ENCODE measurements around the gene KLF5.

Gene KLF5

GRCh38 chr13:73059460-73060250 lies 850 bp downstream of the KLF5 start:
- DNase-seq (ENCODE audit: low read depth in 1 of 2, low spot score in 1 of 2) = peak; percentile 5 to 38

DNA sequence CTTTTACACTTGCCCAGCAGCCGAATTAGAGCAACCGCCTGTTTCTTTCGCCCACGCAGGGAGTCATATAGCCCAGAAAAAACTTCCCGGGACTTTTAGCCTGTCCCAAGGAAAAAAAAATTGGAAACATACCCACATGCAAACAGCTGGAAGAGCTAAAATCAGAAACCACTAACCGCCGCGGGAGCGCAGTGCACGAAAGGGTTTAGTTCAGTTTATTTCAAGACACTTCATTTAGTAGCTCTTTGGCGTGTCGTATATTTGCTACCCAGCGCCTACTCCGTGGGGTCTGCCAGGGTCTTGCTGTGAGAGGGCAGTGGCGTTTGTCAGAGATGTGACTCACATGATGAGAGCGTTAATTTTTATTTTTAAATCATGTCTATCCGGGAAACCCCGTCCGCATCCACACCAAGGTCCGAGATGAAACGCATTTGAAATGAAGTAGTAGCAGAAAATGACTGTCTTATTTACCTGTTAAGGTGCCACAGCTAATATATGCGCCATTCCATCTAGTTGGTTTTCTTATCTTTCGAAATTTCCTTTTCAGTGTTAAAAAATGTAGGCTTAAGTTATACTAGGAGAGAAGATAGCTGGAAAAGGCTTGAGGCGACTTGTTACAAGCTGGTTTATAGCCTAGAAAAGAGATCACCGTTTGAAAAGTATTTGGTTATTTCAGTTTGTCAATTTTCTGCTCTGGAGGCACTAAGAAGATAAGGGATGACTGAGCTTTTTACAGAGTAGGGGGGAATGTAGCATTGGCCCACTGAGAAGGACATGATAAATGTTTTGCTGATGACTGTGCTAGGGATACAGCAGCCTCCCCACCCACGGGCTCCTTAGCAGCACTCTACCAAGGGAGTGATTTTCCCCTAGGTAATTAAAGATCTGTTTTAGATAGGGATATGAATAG lies 1.7 kb downstream of the KLF5 start:
- DNase-seq (ENCODE audit: low read depth in 1 of 2, low spot score in 1 of 2) = no peak

GRCh38 chr13:73061473-73061872 lies 2.7 kb downstream of the KLF5 start:
- no peak for DNase-seq (ENCODE audit: low read depth in 1 of 2, low spot score in 1 of 2)

GRCh38 chr13:73061876-73062275 lies 3.1 kb downstream of the KLF5 start:
- DNase-seq (ENCODE audit: low read depth in 1 of 2, low spot score in 1 of 2) = no peak

DNA sequence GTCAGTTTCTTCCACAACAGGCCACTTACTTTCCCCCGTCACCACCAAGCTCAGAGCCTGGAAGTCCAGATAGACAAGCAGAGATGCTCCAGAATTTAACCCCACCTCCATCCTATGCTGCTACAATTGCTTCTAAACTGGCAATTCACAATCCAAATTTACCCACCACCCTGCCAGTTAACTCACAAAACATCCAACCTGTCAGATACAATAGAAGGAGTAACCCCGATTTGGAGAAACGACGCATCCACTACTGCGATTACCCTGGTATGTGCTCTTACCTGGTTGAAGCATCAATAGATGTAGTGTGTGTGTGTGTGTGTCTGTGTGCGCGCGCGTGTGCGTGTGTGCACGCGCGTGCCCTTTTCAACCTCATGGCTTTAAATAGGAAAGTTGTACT lies 3.7 kb downstream of the KLF5 start:
- no peak for DNase-seq (ENCODE audit: low read depth in 1 of 2, low spot score in 1 of 2)

DNA sequence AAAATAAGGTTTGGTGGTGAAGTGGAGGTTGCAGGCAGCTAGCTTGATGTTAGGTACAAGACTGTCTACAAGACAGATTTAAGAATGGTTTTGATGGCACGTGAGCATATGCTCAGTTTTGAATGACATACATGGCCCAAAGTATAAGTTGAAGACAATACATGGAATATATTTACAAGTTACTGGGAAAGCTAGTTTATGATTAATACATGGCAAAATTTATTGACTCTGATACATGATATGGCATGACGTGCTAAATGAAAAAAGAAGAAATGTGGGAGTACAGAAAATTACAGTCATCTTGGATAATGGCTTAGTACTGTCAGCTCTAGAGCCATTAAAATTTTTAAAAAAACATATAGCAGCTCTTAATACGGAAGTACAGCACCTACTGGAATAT lies 4.4 kb downstream of the KLF5 start:
- DNase-seq (ENCODE audit: low read depth in 1 of 2, low spot score in 1 of 2) = no peak

GRCh38 chr13:73065036-73065435 lies 6.2 kb downstream of the KLF5 start:
- no peak for DNase-seq (ENCODE audit: low read depth in 1 of 2, low spot score in 1 of 2)

DNA sequence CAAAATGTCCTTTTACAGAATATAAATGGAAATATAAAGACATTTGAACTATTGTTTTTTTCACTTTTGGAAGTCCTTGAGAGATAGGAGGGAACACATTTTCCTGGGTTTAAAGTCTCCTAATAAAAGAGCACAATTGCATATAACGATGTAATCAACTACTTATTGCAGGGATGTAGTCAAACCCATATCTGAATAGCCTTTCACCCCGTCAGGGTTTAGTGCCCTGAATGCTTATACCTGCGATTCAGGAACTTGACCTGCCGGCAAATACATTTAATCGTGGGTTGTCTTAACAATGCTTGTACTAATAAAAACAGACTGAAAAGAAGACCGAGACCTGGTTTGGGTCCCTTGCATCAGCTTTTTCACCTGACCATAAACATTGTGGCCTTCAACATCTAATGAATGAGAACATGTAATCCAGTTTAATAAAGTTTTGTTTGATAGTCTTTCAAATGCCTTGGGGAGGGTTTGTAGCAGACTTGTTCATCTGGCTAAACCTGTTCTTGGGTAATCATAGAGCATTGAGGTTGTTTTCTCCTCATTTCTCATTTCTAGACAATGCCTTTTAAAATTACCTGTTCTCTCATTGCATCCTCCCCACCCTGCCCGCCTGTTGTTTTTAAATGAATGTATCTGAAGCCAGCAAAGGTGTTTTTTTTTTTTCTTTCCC lies 7.0 kb downstream of the KLF5 start:
- DNase-seq (ENCODE audit: low read depth in 1 of 2, low spot score in 1 of 2) = no peak

DNA sequence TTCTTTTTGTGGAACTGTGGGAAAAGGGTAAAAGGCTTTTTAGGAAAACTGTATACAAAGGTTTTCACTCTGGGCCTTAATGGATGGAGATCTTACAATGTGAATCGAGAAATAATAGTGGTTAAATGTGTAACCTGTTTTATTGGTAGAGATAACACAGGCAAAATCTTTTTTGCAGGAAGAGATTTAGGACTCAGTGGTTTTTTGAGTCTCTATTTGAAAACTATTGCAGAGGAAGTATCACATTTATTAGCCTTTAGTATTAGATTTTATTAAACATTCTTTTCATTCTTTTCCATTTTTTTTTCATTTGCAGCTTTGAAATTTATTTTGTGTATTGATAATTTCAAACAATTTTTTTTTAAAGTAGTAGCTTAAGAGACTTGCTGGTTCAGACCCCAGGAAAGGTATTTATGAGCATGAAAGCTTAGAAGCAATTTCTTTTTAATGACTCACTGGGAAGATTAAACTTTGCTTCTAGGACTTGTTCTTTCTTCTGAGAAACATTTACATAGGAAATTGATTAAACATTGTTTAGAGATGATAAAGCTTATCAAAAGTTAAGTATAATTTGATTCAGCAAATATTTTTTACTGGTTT lies 10.5 kb downstream of the KLF5 start:
- no peak for DNase-seq (ENCODE audit: low read depth in 1 of 2, low spot score in 1 of 2)

DNA sequence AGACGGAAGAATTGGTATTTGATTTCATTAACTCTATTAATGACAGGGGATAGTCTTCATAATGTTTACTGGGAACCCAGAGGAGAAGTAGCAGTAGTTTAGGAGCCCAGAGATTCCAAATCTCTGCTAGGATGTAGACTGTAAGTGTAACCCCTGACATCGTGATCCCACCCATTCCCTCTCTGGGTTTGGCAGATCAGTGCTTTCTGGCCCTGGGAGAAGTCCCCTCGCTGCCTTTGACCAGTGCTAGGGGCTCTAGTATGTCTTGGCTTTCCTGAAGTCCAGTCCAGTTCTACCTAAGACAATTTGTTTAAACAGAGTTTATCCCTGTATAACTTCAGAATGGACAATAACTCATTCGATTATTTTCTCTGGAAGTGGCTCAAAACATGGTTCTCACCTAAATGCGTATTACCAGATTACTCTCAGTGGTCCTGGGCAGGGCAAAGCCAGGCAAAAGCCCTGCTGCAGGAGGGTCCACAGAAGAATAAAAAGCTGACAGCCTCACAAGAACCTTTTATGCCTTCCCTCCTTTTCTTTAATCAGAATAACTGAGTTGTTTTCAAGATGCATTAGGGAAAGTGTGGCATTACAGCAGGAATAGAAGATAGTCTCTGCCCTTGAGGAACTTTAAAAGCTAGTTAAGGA lies 11.8 kb downstream of the KLF5 start:
- DNase-seq (ENCODE audit: low read depth in 1 of 2, low spot score in 1 of 2) = no peak

GRCh38 chr13:73072239-73072900 lies 13.6 kb downstream of the KLF5 start:
- DNase-seq (ENCODE audit: low read depth in 1 of 2, low spot score in 1 of 2) = no peak

GRCh38 chr13:73073050-73073449 lies 14.2 kb downstream of the KLF5 start:
- DNase-seq (ENCODE audit: low read depth in 1 of 2, low spot score in 1 of 2) = no peak

GRCh38 chr13:73074014-73074413 lies 15.2 kb downstream of the KLF5 start:
- DNase-seq (ENCODE audit: low read depth in 1 of 2, low spot score in 1 of 2) = no peak

GRCh38 chr13:73074926-73075325 lies 16.1 kb downstream of the KLF5 start:
- DNase-seq (ENCODE audit: low read depth in 1 of 2, low spot score in 1 of 2) = no peak

DNA sequence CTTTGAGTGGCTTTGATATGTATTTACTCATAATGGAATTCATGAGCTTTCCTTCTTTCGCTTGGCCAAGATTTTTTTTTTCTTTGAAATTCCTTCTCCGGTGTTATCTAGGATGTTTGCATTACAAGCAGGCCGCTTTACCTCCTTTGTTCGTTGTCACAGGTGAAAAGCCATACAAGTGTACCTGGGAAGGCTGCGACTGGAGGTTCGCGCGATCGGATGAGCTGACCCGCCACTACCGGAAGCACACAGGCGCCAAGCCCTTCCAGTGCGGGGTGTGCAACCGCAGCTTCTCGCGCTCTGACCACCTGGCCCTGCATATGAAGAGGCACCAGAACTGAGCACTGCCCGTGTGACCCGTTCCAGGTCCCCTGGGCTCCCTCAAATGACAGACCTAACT lies 16.7 kb downstream of the KLF5 start:
- DNase-seq (ENCODE audit: low read depth in 1 of 2, low spot score in 1 of 2) = no peak

- DNase-seq (ENCODE audit: low read depth in 1 of 2, low spot score in 1 of 2) = no peak
Measured at GRCh38 chr13:73075954-73076353, 17.1 kb downstream of the KLF5 start.

DNA sequence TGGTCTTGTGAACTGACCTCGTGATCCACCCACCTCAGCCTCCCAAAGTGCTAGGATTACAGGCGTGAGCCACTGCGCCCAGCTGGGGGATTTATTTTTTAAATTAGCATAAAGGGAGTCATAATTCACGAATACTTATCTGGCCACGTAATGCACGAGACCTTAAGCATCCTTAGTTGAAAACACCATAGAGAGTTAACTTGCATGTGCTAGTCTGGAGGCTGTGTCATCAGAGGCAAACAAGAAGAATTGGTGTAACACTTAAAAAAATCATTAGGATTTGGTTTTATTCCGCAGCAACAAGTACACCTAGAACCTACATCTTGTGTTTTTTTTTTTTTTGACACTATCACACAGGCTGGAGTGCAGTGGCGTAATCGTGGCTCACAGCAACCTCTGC lies 19.1 kb downstream of the KLF5 start:
- no peak for DNase-seq (ENCODE audit: low read depth in 1 of 2, low spot score in 1 of 2)

DNA sequence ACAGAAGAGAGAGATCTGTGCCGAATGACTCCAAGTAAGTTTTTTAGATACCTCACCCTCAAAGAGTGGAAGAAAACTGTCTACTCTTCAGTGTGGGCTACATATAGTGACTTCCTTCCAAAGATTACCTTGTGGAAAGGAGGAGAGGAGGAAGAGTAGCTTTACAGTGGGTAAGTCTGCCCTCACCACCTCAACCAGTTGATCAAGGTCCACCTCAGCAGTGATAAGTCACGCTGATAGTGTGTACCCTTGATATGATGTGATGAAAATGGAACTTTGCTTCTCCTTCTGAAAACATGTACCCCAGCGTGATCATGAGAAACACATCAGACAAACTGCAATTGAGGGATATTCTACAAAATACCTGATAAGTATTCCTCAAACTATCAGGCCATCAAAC lies 20.6 kb downstream of the KLF5 start:
- DNase-seq (ENCODE audit: low read depth in 1 of 2, low spot score in 1 of 2) = no peak

DNA sequence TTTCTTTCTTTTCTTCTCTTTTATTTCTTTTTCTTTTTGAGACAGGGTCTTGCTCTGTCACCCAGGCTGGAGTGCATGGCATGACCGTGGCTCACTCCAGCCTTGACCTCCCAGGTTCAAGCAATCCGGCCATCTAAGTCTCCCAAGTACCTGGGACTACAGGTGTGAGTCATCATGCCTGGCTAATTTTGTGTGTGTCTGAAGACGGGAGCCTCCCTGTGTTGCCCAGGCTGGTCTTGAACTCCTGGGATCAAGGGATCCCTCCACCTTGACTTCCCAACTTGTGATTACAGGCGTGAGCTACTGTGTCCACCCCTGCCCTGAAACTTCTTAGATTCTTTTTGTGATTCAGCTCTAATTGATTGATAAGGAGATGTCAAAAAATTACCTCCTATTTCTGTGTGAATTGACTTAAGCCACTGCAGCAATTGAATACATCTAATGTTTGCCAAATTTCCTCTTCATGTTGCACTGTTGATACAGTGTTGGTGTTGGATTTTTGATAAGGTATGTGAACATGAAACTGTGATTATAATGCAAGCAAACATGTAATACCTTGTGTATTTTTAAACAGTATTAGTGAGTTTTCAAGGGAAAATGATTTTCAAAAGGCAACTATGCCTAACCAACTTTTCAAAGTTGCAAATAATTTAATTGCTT lies 22.6 kb downstream of the KLF5 start:
- no peak for DNase-seq (ENCODE audit: low read depth in 1 of 2, low spot score in 1 of 2)

- no peak for DNase-seq (ENCODE audit: low read depth in 1 of 2, low spot score in 1 of 2)
Measured at GRCh38 chr13:73082471-73082870, 23.7 kb downstream of the KLF5 start.

Measured in activated T-helper 1 cell treated with anti-CD3 and anti-CD28 coated beads, Interleukin-2, amount 50 U/mL, for 16 hours (primary cell).